Stimulated activated naive B cell treated with anti-CD40 and anti-IgM and Interleukin-4, amounts not matched to agents 10 μg/mL and 1 μg/mL and 100 μg/mL, for 72 hours (primary cell): ENCODE data around the gene MBD2.
"Not testable (repeated sequence)": the region's sequence is repeated elsewhere in the genome, so short reads cannot be mapped to it uniquely, and the experiment has no call there.

Experiments used
- ATAC-seq, 2 donors: fragments of 150-1000 bp; cut with Tn5 transposase; replicated peaks; 2 replicates each; pipeline ENCODE4 v1.10.0; 2021; ENCODE audit warnings: moderate library complexity in 1 of 2
- DNase-seq: peaks from one replicate; pipeline ENCODE4 v3.0.0; 2021
- H3K27ac Mint-ChIP-seq: one replicate; pipeline ENCODE4 v1.8.0; 2022; ENCODE audit warnings: mild to moderate bottlenecking, mixed read lengths
- H3K27me3 Mint-ChIP-seq, 2 donors: one replicate each; pipeline ENCODE4 v1.8.0; 2022; ENCODE audit warnings: mixed read lengths in 2 of 2
- H3K36me3 Mint-ChIP-seq, 2 donors: one replicate each; pipeline ENCODE4 v1.8.0; 2022; ENCODE audit warnings: mixed read lengths in 2 of 2, mild to moderate bottlenecking in 1 of 2
- H3K4me1 Mint-ChIP-seq, 2 donors: one replicate each; pipeline ENCODE4 v1.8.0; 2022; ENCODE audit warnings: mixed read lengths in 2 of 2, mild to moderate bottlenecking in 1 of 2
- H3K4me3 Mint-ChIP-seq, 2 donors: one replicate each; pipeline ENCODE4 v1.8.0; 2022; ENCODE audit warnings: mild to moderate bottlenecking in 2 of 2, mixed read lengths in 2 of 2, moderate library complexity in 1 of 2
- H3K9me3 Mint-ChIP-seq, 2 donors: one replicate each; pipeline ENCODE4 v1.8.0; 2022; ENCODE audit warnings: mixed read lengths in 2 of 2, mild to moderate bottlenecking in 1 of 2

Gene MBD2

GRCh38 chr18:54135216-54135615 is 89.3 kb downstream of the MBD2 start:
- peaks cover 8 to 22% of the 10 kb centered on the region in 2 donors for H3K36me3 Mint-ChIP-seq
- H3K4me3 Mint-ChIP-seq, result no peak overlapping the region
- no peak for DNase-seq
- no peaks in the 10 kb centered on the region for H3K27me3 Mint-ChIP-seq
- peaks cover 13 to 18% of the 10 kb centered on the region in 2 donors for H3K9me3 Mint-ChIP-seq
- no peak overlapping the region for H3K27ac Mint-ChIP-seq
- H3K4me1 Mint-ChIP-seq, result no peaks in the 10 kb centered on the region
- no peak for ATAC-seq

GRCh38 chr18:54134053-54134452 is 90.4 kb downstream of the MBD2 start:
- peaks cover 0 to 4% of the 10 kb centered on the region in 2 donors for H3K4me1 Mint-ChIP-seq
- no peak for ATAC-seq
- H3K4me3 Mint-ChIP-seq, result no peak overlapping the region
- no peak for DNase-seq
- H3K36me3 Mint-ChIP-seq, result peaks cover 3 to 11% of the 10 kb centered on the region in 2 donors
- no peak overlapping the region for H3K27ac Mint-ChIP-seq
- H3K27me3 Mint-ChIP-seq, result no peaks in the 10 kb centered on the region
- H3K9me3 Mint-ChIP-seq, result peaks cover 7 to 10% of the 10 kb centered on the region in 2 donors

GRCh38 chr18:54130631-54131030 is 93.8 kb downstream of the MBD2 start:
- no peak for DNase-seq
- no peak overlapping the region for H3K4me3 Mint-ChIP-seq
- no peaks in the 10 kb centered on the region for H3K36me3 Mint-ChIP-seq
- H3K4me1 Mint-ChIP-seq, result peaks cover 5 to 8% of the 10 kb centered on the region in 2 donors
- no peaks in the 10 kb centered on the region for H3K9me3 Mint-ChIP-seq
- no peak overlapping the region for H3K27ac Mint-ChIP-seq
- H3K27me3 Mint-ChIP-seq, result no peaks in the 10 kb centered on the region
- ATAC-seq, result no peak

- no peak for ATAC-seq
- Mint-ChIP-seq H3K36me3 (no peaks in the 10 kb centered on the region), H3K27ac (no peak overlapping the region)
These were observed 94.3 kb downstream of the MBD2 start for GRCh38 chr18:54130177-54130576.

GRCh38 chr18:54129448-54130067 is 94.9 kb downstream of the MBD2 start:
- Mint-ChIP-seq H3K27ac (no peak overlapping the region), H3K36me3 (no peaks in the 10 kb centered on the region)
- no peak for DNase-seq

More at GRCh38 chr18:54130177-54130576, 94.3 kb downstream of the MBD2 start:
- no peaks in the 10 kb centered on the region for H3K9me3 Mint-ChIP-seq
- H3K27me3 Mint-ChIP-seq, result no peaks in the 10 kb centered on the region
- H3K4me1 Mint-ChIP-seq, result peaks cover 7 to 10% of the 10 kb centered on the region in 2 donors
- H3K4me3 Mint-ChIP-seq, result no peak overlapping the region
- DNase-seq, result no peak

GRCh38 chr18:54127759-54128378 is 96.6 kb downstream of the MBD2 start:
- Mint-ChIP-seq H3K4me1 (peaks cover 7 to 10% of the 10 kb centered on the region in 2 donors), H3K36me3 (no peaks in the 10 kb centered on the region), H3K27ac (no peak overlapping the region), H3K9me3 (no peaks in the 10 kb centered on the region), H3K4me3 (no peak overlapping the region), H3K27me3 (no peaks in the 10 kb centered on the region)
- ATAC-seq (peak; percentile 74 to 78), DNase-seq (no peak)

More at GRCh38 chr18:54129448-54130067, 94.9 kb downstream of the MBD2 start:
- H3K4me1 Mint-ChIP-seq, result peaks cover 7 to 10% of the 10 kb centered on the region in 2 donors
- no peaks in the 10 kb centered on the region for H3K27me3 Mint-ChIP-seq
- H3K9me3 Mint-ChIP-seq, result no peaks in the 10 kb centered on the region
- peak in 1 of 2 donors; percentile 51 for ATAC-seq
- H3K4me3 Mint-ChIP-seq, result no peak overlapping the region

GRCh38 chr18:54125429-54125828 is 99.0 kb downstream of the MBD2 start:
- ATAC-seq, result no peak
- Mint-ChIP-seq H3K27me3 (peaks cover 0 to 6% of the 10 kb centered on the region in 2 donors), H3K9me3 (no peaks in the 10 kb centered on the region), H3K4me1 (peaks cover 7 to 10% of the 10 kb centered on the region in 2 donors), H3K4me3 (no peak overlapping the region), H3K36me3 (no peaks in the 10 kb centered on the region), H3K27ac (no peak overlapping the region)
- no peak for DNase-seq

- H3K27ac Mint-ChIP-seq, H3K27me3 Mint-ChIP-seq, H3K36me3 Mint-ChIP-seq, DNase-seq, H3K9me3 Mint-ChIP-seq, H3K4me3 Mint-ChIP-seq, ATAC-seq: not testable (repeated sequence)
- peaks cover 8 to 15% of the 10 kb centered on the region in 2 donors for H3K4me1 Mint-ChIP-seq
These were observed 100.6 kb downstream of the MBD2 start for GRCh38 chr18:54123720-54124440.

- Mint-ChIP-seq H3K4me1 (peaks cover 2 to 8% of the 10 kb centered on the region in 2 donors), H3K27ac (no peak overlapping the region), H3K36me3 (no peaks in the 10 kb centered on the region), H3K9me3 (no peaks in the 10 kb centered on the region), H3K4me3 (peak overlapping the region; percentile 68 to 77), H3K27me3 (peaks cover 9 to 18% of the 10 kb centered on the region in 2 donors)
- ATAC-seq (peak; percentile 75 to 88), DNase-seq (peak; percentile 7)
These were observed 104.9 kb downstream of the MBD2 start for GRCh38 chr18:54119524-54120019.

GRCh38 chr18:54117853-54118773 is 106.4 kb downstream of the MBD2 start:
- Mint-ChIP-seq H3K36me3 (no peaks in the 10 kb centered on the region), H3K27ac (no peak overlapping the region), H3K4me1 (peaks cover 2 to 8% of the 10 kb centered on the region in 2 donors), H3K27me3 (peaks cover 10 to 29% of the 10 kb centered on the region in 2 donors), H3K9me3 (no peaks in the 10 kb centered on the region), H3K4me3 (no peak overlapping the region)
- DNase-seq, result no peak
- no peak for ATAC-seq

- no peaks in the 10 kb centered on the region for H3K36me3 Mint-ChIP-seq
- no peak for ATAC-seq
- H3K4me3 Mint-ChIP-seq, result no peak overlapping the region
- H3K27ac Mint-ChIP-seq, result no peak overlapping the region
- peaks cover 13 to 41% of the 10 kb centered on the region in 2 donors for H3K27me3 Mint-ChIP-seq
- no peak for DNase-seq
- peaks cover 0 to 4% of the 10 kb centered on the region in 2 donors for H3K9me3 Mint-ChIP-seq
- H3K4me1 Mint-ChIP-seq, result peaks cover 2 to 8% of the 10 kb centered on the region in 2 donors
These were observed 107.8 kb downstream of the MBD2 start for GRCh38 chr18:54116541-54117257.

GRCh38 chr18:54112356-54112755 is 112.1 kb downstream of the MBD2 start:
- ATAC-seq (no peak), DNase-seq (no peak)
- Mint-ChIP-seq H3K4me1 (no peaks in the 10 kb centered on the region), H3K36me3 (no peaks in the 10 kb centered on the region), H3K27ac (no peak overlapping the region), H3K4me3 (no peak overlapping the region), H3K27me3 (peaks cover 13 to 35% of the 10 kb centered on the region in 2 donors), H3K9me3 (peaks cover 0 to 4% of the 10 kb centered on the region in 2 donors)

- ATAC-seq, result no peak
- H3K36me3 Mint-ChIP-seq, result no peaks in the 10 kb centered on the region
- H3K27me3 Mint-ChIP-seq, result peaks cover 3 to 22% of the 10 kb centered on the region in 2 donors
- no peak overlapping the region for H3K27ac Mint-ChIP-seq
- H3K4me1 Mint-ChIP-seq, result no peaks in the 10 kb centered on the region
- H3K4me3 Mint-ChIP-seq, result no peak overlapping the region
- no peak for DNase-seq
- peaks cover 0 to 4% of the 10 kb centered on the region in 2 donors for H3K9me3 Mint-ChIP-seq
These were observed 115.3 kb downstream of the MBD2 start for GRCh38 chr18:54109131-54109683.
